Measurements from ENCODE around the gene PTPRG. TPM values are rescaled to one million over a fixed set of nuclear protein-coding genes. Genes with fewer than 3 reads are reported as not detected.

PTPRG gene
- total RNA-seq, 2 donors from 2014 or later = 26.0 to 26.3 TPM

DNA sequence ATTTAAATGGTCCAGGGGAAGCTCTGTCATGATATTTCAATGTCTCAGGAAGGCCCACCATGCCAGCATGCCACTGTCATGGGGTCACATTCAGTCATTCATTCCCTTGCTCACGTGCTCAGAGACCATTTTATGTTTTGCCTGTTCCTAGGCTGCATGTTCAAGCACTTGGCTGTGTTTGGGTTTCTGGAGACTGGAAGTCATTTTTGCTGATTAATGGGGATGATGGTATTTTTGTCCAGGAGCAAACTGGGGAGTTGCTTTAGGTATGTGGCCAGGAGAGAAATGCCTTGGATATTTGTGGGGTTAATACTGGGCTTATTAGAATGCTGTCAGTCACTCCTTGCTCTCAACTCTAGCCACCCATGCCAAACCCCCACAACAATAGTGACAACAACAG is 303.5 kb downstream of the PTPRG start:
- DNase-seq = no peak
- Histone ChIP-seq H3K9me3 (no peaks in the 10 kb centered on the region), H3K27me3 (no peaks in the 10 kb centered on the region), H3K36me3 (no peaks in the 10 kb centered on the region), H3K27ac (no peak overlapping the region), H3K9ac (ENCODE audit: low read depth in 2 of 2, low read length in 2 of 2) (no peak overlapping the region), H3K4me1 (no peaks in the 10 kb centered on the region), H3K4me3 (no peak overlapping the region)
- intact Hi-C loops (cut with DNase I) = no loop called here
- TF ChIP-seq, protein P1, sequence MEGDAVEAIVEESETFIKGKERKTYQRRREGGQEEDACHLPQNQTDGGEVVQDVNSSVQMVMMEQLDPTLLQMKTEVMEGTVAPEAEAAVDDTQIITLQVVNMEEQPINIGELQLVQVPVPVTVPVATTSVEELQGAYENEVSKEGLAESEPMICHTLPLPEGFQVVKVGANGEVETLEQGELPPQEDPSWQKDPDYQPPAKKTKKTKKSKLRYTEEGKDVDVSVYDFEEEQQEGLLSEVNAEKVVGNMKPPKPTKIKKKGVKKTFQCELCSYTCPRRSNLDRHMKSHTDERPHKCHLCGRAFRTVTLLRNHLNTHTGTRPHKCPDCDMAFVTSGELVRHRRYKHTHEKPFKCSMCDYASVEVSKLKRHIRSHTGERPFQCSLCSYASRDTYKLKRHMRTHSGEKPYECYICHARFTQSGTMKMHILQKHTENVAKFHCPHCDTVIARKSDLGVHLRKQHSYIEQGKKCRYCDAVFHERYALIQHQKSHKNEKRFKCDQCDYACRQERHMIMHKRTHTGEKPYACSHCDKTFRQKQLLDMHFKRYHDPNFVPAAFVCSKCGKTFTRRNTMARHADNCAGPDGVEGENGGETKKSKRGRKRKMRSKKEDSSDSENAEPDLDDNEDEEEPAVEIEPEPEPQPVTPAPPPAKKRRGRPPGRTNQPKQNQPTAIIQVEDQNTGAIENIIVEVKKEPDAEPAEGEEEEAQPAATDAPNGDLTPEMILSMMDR (IDR thresholded peaks at IDR 0.05) = no peak

DNA sequence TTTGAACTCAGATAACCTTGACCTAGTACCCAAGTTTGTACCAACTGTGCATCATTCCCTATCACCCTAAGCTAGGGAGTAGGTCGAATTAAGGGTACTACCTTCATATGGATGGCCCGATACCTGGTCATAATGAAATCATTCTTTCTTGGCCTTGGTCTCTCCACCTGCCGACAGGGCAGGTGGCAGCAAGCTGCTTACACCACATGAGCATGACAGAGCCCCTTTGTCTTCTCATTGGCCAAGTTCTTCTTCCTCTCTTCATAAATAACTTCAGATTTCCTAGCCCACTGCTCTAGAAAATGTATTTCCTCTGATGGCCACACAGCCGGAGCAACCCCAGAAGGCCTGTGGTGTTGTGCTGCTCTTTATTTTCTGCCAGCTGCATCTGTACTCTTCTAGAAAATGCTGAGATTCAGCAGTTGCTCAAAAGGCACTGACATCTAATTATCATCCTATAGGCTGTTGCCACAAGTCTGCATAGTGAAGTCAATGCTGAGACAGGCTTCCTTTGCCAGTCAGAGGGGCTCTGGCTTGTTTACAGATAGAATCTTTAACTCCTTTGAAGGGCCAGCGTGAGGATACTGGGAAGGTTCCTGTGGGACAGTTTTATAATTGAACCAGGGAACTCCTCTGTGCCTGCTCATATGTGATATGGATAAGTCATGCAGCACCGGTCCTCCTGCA is 304.2 kb downstream of the PTPRG start:
- Histone ChIP-seq H3K36me3 (no peaks in the 10 kb centered on the region), H3K9ac (ENCODE audit: low read depth in 2 of 2, low read length in 2 of 2) (no peak overlapping the region), H3K4me3 (no peak overlapping the region), H3K4me1 (no peaks in the 10 kb centered on the region), H3K27ac (no peak overlapping the region), H3K9me3 (no peaks in the 10 kb centered on the region), H3K27me3 (no peaks in the 10 kb centered on the region)
- DNase-seq = no peak
- intact Hi-C loops (cut with DNase I) = no loop called here
- TF ChIP-seq, protein P1 (IDR thresholded peaks at IDR 0.05) = no peak

DNA sequence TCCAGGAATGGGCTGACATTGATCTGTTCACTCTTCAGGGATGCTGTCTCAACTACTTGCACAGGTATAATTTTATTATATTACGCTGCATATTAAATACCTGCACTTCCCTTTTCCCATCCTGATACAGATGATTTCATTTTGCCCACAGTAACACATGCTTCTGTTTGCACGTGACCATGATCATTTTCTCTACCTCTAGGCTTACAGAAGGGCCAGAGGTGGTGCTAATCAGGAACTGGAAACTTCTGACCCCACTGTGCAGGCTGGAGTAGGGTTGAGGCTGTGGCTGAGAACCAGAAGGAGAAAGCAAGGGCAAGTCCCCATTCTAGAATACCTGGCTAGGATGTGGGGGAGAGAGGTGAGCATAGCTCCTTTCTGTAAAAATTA is 304.8 kb downstream of the PTPRG start:
- intact Hi-C loops (cut with DNase I) = no loop called here
- DNase-seq = no peak
- H3K4me1 ChIP-seq = no peaks in the 10 kb centered on the region
- no peak overlapping the region for H3K4me3 ChIP-seq
- no peaks in the 10 kb centered on the region for H3K36me3 ChIP-seq
- no peaks in the 10 kb centered on the region for H3K9me3 ChIP-seq
- no peak overlapping the region for H3K27ac ChIP-seq
- TF ChIP-seq, protein P1 (IDR thresholded peaks at IDR 0.05) = no peak
- H3K27me3 ChIP-seq = no peaks in the 10 kb centered on the region
- H3K9ac ChIP-seq (ENCODE audit: low read depth in 2 of 2, low read length in 2 of 2) = no peak overlapping the region

DNA sequence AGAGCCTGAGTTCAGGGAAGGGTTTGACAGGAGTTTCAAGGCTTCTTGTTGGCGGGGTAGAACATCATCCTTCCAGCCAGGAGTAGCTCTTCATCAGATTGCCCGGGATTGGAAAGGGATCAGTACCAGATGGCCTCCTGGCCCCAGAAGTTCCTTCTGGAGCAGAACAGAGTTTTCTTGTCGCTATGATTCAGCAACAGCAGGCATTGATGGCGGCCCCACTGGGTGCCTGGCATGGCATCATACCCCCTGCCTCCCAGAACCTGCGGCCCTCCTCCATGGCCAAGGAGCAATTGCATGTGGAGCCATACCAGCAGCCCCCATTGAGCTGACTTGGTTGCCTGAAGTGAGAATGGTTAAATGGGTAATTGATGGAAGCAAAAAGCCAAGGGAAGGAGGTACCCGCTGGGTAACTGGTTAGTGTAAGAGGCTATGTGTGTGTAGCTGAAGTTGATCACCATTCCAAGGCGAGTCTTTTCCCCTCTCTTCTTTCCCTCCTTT is 305.6 kb downstream of the PTPRG start:
- Histone ChIP-seq H3K27me3 (no peaks in the 10 kb centered on the region), H3K4me1 (no peaks in the 10 kb centered on the region), H3K27ac (no peak overlapping the region), H3K36me3 (no peaks in the 10 kb centered on the region), H3K9ac (ENCODE audit: low read depth in 2 of 2, low read length in 2 of 2) (no peak overlapping the region), H3K4me3 (no peak overlapping the region), H3K9me3 (no peaks in the 10 kb centered on the region)
- DNase-seq = no peak
- intact Hi-C loops (cut with DNase I) = no loop called here
- TF ChIP-seq, protein P1 (IDR thresholded peaks at IDR 0.05) = no peak

DNA sequence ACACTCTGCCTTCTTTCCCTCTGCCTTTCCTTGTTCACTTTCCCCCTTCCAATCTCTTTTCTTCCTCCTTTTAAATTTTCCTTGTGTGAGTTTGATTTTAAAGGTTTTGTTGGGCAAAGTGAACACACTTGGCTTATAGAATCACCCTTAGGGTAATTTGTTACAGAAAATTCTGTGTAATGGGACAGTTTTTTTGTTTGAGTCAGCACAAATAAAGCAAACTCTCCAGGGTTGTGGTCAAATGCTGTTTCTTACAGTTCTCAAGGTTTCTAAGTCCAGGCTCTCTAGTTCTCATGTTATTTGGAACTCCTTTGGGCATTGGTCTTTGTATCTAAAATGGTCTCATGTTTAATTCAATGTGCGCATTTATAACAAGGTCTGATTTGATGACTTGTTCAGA is 307.1 kb downstream of the PTPRG start:
- DNase-seq = no peak
- intact Hi-C loops (cut with DNase I) = no loop called here

More for the DNA sequence above, 307.1 kb downstream of the PTPRG start:
- Histone ChIP-seq H3K27me3 (no peaks in the 10 kb centered on the region), H3K36me3 (no peaks in the 10 kb centered on the region), H3K9ac (ENCODE audit: low read depth in 2 of 2, low read length in 2 of 2) (no peak overlapping the region), H3K4me3 (no peak overlapping the region), H3K4me1 (no peaks in the 10 kb centered on the region), H3K9me3 (no peaks in the 10 kb centered on the region), H3K27ac (no peak overlapping the region)
- TF ChIP-seq, protein P1 (IDR thresholded peaks at IDR 0.05) = no peak
